HEK293T (cell line): ENCODE measurements around the gene CAST.

Experiments used
- ELF4 ChIP-seq: fragments of 450-650 bp; IDR thresholded peaks from 2 replicates; pipeline ENCODE4 v1.6.1; 2017; ENCODE audit warnings: antibody characterized with exemption
- FOXA1 ChIP-seq: fragments of 450-650 bp; IDR thresholded peaks from 2 replicates; pipeline ENCODE4 v1.6.1; 2016; ENCODE audit warnings: mild to moderate bottlenecking
- FOXM1 ChIP-seq: fragments of 450-650 bp; IDR thresholded peaks from 2 replicates; pipeline ENCODE4 v1.6.1; 2017; ENCODE audit warnings: mild to moderate bottlenecking, borderline replicate concordance
- LEF1 ChIP-seq: fragments of 450-650 bp; IDR thresholded peaks from 2 replicates; pipeline ENCODE4 v1.6.1; 2017; ENCODE audit warnings: mild to moderate bottlenecking, borderline replicate concordance
- PKNOX1 ChIP-seq: fragments of 450-650 bp; IDR thresholded peaks from 2 replicates; pipeline ENCODE4 v1.6.1; 2016
- SUZ12 ChIP-seq: fragments of 450-650 bp; IDR thresholded peaks from 2 replicates; pipeline ENCODE4 v1.6.1; 2016; ENCODE audit warnings: mild to moderate bottlenecking

GRCh38 chr5:96796434-96796833, 134.3 kb downstream of the CAST start:
- TF ChIP-seq FOXM1 (no peak), FOXA1 (no peak), ELF4 (no peak), LEF1 (no peak), PKNOX1 (no peak), SUZ12 (no peak)
